NCI-H1105 (cell line): ENCODE data around the gene AMZ1.
"Not testable (repeated sequence)": the region's sequence is repeated elsewhere in the genome, so short reads cannot be mapped to it uniquely, and the experiment has no call there.

Experiments used
- DNase-seq: peaks from one replicate; lab custom pipeline; 2025; lab: John Stamatoyannopoulos, UW

Gene AMZ1

DNA sequence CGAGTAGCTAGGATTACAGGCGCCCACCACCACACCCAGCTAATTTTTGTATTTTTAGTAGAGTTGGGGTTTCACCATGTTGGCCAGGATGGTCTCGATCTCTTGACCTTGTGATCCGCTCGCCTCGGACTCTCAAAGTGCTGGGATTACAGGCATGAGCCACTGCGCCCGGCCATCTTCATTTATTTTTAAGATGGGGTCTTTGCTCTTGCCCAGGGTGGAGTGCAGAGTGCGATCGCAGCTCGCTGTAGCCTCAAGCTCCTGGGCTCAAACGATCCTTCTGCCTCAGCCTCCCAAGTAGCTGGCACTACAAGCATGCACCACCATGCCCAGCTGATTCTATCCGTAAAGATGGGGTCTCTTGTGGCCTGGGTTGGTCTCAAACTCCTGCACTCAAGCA is 39.2 kb downstream of the AMZ1 start:
- not testable (repeated sequence) for DNase-seq

- DNase-seq = no peak
These were observed 40.5 kb downstream of the AMZ1 start for GRCh38 chr7:2728316-2729030.

DNA sequence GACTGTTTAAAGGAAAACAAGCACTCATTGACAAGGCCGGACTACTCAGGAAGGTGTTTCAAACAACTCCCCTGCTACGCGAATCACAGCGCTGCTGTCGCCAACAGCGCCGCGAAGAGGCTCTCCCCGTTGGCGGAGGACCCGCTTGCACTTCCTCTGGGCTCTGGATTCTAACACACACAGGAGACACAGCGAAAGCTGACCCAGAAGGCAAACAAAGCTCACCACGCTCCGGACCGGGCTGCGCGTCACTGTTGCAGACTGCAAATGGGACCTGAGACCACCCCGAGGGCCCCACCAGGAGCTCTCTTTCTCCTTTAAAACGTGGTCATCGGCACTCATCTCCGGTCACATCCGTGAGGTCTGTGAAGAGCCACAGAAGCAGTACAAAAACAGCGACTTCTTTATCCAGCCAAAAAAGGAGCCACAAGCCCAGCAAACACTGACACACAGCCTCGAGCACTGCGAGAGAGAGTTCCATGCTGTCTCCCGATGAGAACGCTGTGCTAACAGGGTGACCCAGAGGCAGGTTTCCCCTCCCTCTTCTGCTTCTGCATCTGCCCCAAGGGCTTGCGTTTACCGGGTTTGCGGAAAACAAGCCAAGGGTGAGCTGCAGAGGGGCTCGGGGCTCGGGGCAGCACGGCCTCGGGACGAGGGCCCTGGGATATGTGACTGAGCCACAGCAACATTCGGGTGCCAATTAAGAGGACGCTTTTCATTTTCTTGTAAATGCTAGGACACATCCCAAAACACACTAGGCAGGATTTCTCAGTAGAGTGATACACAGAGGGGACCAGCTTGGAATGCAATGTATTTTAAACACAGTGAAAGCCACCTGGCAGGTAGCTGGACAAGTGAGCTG is 41.3 kb downstream of the AMZ1 start:
- DNase-seq = no peak

- DNase-seq = no peak
These were observed 42.1 kb downstream of the AMZ1 start for GRCh38 chr7:2729893-2730716.

DNA sequence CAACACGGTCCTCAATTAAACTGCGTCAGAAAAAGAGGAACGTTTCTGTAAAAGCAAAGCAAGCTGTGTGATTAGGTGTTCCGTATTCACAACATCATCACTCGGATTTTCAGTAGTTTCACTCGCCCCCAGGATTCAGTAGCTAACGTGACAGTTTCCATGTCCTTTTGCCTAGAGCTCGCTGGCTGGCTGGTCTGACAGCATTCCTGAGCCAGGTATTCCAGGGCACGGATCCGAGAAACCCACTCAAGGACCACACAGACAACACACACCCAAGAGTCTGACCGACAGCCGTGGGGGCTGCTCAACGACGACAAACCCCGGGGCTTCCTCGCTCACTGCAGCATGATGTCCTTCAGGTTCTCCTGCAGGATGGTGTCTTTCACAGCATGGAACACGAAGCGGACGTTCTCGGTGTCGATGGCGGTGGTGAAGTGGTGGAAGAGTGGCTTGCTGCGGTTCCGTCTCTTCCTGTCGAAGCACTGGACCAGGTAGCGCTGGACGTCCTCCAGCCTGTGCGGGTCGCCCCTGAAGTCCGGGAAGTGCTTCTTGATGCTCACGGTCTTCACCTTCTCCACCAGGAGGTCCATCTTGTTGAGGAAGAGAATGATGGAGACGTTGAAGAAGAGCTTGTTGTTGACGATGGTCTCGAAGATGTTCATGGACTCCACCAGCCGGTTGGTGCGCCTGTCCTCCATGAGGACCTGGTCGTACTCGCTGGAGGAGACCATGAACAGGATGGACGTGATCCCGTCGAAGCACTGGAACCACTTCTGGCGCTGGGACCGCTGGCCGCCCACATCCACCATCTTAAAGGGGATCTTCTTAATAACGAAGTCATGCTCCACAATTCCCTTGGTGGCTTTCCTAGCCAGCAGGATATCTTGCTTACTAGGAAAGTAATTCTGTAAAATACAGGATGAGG is 43.1 kb downstream of the AMZ1 start:
- DNase-seq = no peak

GRCh38 chr7:2732388-2732787 is 44.4 kb downstream of the AMZ1 start:
- DNase-seq = no peak

GRCh38 chr7:2732959-2733584 is 45.1 kb downstream of the AMZ1 start:
- DNase-seq = no peak

DNA sequence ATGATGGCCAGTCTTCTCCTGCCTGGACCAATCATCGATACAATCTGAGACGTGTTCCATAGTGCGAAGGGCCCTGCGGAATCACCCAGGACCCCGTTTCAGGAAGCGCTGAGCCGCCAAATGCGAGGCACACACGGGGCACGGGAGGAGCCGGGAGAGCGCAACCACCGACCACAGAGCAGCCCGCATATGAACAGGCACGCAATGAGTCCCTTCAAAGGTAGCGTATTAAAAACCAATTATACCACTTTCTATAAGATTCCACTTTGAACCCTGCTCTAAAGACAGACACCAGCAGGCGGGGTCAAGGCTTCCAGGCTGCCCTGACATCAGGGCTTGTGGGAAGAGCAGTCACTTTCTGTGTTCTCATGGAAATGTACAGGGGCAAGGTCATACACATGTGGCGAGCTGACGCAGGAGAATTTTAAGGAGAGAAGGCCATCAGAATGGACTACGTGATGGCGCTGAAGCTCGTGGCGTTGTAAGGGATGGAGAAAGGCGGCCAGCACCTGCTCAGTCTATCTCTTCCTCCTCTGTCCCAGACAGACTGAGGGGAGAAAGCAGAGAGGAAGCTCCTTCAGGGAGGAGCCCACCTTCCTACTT is 46.2 kb downstream of the AMZ1 start:
- no peak for DNase-seq

DNA sequence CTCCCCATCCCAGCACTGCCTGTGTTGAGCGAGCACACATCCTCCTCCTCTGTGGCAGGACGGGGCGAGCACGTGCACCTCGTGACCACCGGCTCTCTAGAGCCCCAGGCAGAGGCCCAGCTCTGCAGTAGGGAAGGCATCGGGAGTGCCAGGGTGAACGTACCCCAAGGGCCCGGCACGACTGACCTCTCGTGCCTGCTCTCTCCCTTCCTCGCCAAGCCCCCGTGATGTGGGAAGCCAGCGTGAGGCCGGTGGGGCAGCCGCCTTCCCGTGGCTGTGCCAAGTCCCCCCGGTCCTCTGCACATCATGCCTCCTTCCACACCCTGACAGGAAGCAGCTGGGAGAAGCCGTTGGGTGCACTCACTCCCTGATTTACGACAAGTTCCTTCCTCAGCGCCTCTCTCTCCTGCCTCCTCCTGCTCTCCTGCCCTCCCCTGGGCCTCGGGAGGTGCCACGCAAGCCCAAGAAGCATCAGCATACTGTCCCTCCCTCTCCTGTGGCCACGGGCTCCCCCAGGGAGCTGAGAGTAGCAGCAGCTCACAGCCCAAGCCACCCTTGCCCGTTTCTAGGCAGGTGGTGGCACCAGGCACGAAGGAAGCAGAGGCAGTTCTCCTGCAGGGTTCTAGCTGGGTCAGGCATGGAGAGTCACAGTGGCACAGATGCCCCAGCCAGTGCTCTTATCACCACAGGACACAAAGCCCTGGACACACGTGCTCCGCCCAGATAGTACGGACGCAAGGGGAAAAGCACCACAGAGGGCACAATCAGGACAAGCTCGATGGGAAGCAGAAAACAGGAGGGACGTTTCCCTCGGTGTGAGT is 47.0 kb downstream of the AMZ1 start:
- no peak for DNase-seq

DNA sequence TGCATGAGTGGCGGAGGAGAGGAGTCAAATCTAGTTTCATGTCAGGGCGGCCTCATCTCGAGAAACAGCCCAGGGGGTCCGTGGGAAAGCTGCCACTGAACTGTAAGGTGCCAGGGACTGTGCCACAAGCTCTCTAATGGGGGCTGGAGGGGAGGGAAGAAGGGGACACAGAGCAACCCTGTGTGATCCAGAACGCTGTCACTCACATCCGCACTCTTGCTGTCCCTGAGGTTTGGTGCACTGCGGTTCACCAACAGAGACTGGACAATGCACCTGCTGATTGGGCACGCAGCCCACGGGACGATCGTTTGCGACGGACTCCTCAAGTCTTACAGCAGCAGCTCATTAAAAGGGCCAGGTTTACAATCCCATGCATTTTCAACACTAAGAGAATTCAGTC is 47.7 kb downstream of the AMZ1 start:
- no peak for DNase-seq

DNA sequence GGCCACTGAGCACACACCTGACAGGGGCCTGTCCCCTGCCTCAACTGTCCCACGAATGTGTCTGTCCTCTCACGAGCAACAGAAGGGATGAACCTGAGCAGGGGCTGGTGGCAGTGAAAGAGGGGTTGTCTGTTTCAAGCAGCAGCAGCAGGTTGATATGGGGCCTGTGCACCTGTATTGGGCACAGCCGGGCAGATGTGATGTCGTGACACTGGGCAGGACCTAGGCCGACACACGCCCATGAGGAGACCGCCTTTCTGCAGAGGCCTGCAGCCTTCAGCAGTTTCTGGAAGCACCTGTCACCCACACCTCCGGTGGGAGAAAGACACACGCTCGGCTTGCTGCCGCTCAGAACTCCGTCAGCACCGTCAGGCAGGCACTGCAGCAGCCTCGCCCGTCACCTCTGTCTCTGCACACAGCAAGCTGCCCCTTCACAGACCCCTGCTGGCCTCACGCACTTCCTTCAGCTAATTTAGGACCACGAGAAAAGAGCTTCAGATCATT is 48.5 kb downstream of the AMZ1 start:
- DNase-seq = no peak

- not testable (repeated sequence) for DNase-seq
These were observed 49.2 kb downstream of the AMZ1 start for GRCh38 chr7:2737005-2737743.

GRCh38 chr7:2737771-2738540 is 50.0 kb downstream of the AMZ1 start:
- no peak for DNase-seq

DNA sequence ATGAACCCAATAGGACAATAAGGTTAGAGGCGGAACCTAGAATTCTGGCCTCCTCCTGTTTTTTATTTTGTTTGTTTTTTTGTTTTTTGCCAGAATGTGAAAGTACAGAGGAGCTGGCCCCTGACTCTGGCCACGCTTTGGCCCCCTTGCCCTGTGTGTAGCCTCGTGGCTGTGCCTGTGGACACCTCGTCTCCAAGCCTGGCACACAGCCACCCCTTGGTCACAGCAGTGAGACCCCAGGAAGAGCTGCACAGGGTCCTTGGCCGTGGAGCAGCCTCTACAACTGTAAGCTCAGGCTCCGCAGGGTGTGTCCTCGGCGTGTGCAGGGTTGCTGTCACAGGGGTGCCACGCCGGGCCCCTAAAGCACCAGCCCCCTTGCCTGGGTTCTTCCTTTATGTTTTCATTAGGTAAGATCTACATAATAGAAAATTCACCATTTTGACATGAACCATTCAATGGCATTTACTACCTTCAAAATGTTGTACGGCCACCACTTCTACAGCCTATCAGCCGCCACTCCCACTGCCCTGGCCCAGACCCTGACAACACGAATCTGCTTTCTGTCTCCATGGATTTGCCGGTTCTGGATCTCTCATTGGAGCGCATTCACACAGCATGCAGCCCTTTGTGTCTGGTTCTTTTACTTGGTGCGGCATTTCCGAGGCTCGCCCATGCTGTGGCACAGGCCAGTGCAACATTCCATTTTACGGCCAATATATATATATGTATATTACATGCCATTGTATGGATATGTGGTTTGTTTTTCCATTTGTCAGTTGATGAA is 51.0 kb downstream of the AMZ1 start:
- no peak for DNase-seq

- DNase-seq = not testable (repeated sequence)
These were observed 55.7 kb downstream of the AMZ1 start for GRCh38 chr7:2743523-2744185.

DNA sequence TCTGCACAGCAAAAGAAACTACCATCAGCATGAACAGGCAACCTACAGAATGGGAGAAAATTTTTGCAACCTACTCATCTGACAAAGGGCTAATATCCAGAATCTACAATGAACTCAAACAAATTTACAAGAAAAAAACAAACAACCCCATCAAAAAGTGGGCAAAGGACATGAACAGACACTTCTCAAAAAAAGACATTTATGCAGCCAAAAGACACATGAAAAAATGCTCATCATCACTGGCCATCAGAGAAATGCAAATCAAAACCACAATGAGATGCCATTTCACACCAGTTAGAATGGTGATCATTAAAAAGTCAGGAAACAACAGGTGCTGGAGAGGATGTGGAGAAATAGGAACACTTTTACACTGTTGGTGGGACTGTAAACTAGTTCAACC is 60.7 kb downstream of the AMZ1 start:
- DNase-seq = not testable (repeated sequence)

- DNase-seq = no peak
These were observed 62.0 kb downstream of the AMZ1 start for GRCh38 chr7:2750004-2750407.
